Esophagus squamous epithelium (tissue), 4 donors: ENCODE results near the gene MSH6.

Experiments
- CTCF ChIP-seq, 6 experiments: fragments of 450-650 bp in 4 of 6; fragments of 200-600 bp in 2 of 6; sonication (generic) in 2 of 6; IDR thresholded peaks; one replicate each; pipeline ENCODE4 v1.5.1; 2016 to 2019; ENCODE audit warnings: antibody characterized with exemption in 6 of 6, mild to moderate bottlenecking in 4 of 6, moderate library complexity in 4 of 6
- POLR2A ChIP-seq, 4 donors: fragments of 450-650 bp; IDR thresholded peaks; one replicate each; pipeline ENCODE4 v1.6.1; 2017; ENCODE audit warnings: antibody characterized with exemption in 4 of 4, mild to moderate bottlenecking in 4 of 4, moderate library complexity in 3 of 4

- TF ChIP-seq CTCF (IDR thresholded peaks at IDR 0.05) (no peak), POLR2A (IDR thresholded peaks at IDR 0.05) (no peak)
These were observed 38.9 kb upstream of the MSH6 start for GRCh38 chr2:47744074-47744473.
